Measurements from ENCODE around the gene TRA2B.
"Not testable (repeated sequence)": the region's sequence is repeated elsewhere in the genome, so short reads cannot be mapped to it uniquely, and the experiment has no call there.

TRA2B gene

DNA sequence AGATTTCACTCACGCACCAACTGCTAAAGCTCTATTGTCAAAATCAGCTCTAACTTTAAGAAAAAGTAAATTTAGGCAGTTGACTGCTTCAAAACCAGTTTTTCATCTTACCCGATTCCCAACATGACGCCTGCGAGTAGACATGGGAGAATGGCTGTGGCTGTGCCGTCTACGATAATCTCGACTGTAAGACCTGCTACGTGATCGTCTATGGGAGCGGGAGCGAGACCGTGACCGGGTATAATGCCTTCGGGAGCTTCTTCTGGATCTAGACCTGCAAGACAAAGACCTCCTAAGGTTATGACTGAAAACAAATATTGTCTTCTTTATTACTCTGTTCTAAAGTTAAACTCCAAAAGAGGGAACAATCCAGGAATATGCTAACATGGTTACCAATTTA, 12.5 kb downstream of the TRA2B start:
- DNase-seq, result no peak

DNA sequence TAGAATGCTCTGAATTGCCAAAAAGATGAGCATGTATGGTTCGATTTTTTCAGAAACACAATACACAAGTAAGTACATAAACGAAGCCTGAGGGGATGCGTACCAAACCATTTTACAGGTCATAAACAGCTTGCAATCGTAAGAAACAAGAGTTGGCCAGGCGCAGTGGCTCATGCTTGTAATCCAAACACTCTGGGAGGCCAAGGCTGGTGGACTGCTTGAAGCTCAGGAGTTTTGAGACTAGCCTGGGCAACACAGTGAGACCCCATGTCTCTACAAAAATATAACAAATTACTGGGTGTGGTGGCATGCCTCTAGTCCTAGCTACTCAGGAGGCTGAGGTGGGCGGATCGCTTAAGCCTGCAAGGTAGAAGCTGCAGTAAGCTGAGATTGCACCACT, 13.4 kb downstream of the TRA2B start:
- DNase-seq, result no peak

DNA sequence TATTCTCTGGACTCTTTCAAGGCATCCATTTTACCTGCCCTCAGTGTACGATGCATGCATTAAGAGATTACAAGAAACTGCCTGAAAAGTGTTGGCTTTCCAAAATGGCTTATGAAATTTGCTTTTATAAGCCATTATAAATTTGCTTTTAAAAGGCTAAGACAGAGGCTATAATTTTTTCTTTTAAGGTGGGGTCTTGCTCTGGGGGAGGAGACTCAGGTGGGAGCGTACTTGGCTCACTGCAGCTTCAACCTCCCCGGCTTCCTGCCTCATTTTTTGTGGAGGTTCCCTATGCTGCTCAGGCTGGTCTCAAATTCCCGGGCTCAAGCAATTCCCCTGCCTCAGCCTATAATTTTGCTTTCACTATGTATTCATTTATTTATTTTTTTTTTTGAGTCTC, 17.6 kb downstream of the TRA2B start:
- no peak for DNase-seq

DNA sequence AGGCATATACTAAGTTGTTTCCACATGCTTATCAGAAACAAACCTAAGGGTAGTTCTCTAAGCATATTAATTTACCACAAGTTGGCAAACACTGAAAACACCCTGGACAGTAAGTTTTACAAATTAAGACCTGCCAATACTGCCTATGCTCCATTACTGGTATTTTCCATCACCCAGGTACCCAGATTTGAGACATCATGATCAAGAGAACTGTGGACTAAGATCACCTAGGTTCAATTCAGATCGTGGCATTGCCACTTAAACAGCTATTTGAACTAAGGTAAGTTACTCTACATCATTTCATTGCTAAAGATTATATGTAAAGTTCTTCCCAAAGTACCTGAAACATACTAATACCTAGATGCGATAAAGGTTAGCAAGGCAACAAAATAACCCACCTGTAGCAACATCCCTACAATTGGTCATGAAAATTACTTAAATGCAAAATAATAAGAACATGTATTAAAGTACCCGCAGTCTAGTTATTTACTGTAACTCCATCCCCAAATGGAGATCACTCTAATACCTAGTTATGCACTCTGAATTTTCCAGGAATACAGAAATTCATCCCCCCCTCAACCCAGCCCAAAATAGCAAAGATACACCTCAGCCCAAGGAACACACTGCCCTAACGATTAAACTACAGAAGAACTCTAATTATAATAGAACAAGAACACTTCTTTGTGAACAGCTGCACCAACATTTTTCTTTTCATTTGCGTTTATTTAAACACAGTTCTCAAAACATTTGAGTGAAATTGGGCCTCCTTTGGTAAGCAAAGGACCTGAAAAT, 21.6 kb downstream of the TRA2B start:
- no peak for DNase-seq

DNA sequence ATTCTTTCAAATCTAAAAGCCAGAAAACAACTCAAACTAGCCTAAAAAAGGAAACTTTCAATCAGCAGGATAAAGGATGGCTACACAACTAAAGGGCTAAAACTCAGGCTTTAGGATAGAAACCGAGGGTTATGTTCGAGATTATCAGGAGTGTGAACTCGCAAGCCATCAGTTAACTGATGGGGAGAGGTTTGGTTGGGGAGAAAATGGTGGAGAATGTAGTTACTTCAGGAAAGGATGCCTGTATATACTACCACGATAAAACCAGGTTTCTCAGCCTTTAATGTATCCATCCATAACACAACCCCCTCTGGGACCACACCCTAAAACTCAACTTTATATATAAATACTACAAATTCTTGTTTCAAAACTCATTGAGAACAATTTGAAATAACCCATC, 22.2 kb downstream of the TRA2B start:
- no peak for DNase-seq

DNA sequence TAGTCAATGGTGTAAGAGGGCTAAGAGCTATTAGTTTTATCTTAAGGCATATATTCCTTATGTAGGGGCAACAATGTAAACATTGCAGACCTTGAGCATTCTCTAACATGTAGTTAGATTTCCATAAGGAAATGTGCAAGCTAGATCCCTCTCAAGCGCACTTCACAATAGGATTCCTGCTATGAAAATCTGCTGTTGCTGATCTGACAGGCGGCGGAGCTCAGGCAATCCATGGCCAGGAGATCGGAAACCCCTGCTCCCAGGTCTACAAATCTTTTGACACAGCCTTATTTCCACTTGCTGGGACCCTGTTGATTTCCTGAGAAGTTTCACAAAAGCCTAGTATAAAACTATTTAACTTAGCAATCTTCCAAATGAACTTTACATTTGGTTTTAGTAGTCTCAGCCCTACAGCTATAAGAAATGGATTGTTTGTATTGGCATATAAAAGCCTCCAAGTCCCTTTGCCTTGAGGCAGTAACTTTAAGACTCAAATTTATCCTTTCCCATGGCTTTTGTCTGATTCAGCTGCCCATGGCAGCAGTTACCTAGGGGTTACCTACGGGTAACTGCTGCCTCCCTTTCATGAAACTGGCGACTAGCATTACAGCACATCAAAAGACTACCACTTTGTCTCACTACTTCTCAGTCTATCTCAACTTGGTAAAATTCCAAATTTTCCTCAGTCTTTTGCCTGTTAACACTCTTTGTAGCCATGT, 22.7 kb downstream of the TRA2B start:
- no peak for DNase-seq

DNA sequence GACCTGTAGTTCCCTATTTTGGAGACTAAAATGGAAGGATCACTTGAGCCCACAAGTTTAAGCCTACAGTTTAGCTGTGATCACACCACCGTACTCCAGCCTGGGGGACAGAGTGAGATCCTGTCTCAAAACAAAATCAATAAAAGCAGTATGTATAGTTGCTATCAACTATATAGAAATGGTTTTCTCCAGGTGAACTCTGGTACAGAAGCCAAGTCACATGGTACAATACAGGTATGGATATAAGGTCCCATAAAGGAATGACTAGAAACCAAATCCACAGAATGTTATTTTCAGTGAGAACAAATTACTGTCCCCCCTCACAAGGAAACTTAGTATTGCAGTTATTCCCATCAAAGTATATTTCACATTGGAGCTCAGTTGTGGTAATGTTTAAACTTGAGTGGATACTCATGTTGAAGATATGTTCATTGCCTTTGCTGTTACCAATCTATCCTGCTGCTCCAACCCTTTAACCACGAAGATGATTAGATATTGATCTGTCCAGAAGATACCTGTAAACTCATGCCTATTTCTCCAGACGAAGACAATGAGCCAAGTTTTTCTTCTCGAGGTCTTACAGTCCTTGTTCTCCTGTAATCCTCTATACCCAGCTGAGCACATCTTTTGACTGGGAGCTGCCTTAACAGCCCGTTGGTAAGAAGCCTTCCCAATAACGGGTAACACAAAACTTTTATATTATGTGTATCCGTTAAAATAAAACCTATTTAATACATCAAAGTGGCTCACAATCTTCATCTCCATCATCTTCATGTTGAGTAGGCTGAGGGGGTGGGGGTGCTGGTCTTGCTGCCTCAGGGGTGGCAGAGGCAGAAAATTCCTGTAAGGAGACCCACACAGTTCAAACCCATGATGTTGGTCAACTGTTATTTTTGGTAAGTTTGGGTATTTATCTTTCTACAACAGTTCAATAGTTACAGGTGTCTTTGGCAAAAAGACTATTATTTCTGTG, 24.6 kb downstream of the TRA2B start:
- no peak for DNase-seq

DNA sequence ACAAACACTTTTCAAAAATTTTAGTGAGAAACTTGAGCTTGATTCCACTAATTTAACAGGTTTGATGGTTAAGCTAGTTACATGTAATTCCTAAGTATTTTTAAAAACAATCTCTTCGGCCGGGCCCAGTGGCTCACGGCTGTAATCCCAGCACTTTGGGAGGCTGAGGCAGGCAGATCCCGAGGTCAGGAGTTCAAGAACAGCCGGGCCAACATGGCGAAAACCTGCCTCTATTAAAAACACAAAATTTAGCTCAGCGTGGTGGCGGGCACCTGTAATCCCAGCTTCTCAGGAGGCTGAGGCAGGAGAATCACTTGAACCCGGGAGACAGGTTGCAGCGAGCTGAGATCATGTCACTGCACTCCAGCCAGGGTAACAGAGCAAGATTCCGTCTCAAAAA, 25.3 kb downstream of the TRA2B start:
- no peak for DNase-seq

DNA sequence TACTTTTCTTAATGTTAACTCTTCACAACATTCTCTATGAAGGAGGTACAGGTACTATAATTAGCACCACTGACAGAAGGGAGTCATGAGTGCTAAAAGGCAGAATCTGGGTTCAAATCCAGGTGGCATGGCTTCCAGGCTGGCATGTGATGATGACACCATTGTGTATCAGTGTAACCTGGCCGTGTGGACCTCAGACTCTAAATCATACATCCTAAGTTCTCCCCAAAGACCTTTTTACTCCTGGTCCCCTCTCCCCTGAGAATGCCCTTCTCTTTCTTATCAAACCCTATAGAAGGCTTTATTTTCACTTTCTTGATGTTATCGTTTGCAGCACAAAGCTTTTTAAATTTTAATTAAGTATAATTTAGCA, 26.8 kb downstream of the TRA2B start:
- DNase-seq, result not testable (repeated sequence)

DNA sequence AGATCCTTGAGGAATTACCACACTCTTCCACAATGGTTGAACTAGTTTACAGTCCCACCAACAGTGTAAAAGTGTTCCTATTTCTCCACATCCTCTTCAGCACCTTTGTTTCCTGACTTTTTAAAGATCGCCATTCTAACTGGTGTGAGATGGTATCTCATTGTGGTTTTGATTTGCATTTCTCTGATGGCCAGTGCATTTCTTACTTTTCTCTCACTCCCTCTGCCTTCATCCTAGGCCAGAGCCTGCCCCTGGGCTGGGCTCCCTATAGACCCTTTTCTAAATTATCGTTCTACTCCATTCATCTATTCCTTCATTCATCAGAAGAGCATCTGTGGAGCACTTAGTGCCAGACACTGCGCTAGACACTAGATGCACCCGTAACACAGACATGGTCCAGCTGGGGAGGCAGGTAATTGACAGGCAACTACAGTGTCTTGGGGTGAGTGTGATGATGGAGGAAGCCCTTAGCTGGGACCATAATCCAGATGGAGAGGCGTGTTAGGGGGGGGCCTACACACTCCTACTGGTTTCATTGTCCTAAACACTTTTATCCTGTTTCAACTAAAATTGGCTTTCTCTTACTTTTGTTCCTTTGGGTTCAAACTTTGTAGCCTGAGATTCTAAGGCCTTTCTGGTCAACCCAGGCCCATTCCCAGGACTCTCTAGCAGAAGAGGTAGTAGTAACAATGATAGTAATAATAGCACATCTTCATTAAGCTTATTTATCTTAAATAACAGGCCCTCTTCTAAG, 27.3 kb downstream of the TRA2B start:
- not testable (repeated sequence) for DNase-seq

DNA sequence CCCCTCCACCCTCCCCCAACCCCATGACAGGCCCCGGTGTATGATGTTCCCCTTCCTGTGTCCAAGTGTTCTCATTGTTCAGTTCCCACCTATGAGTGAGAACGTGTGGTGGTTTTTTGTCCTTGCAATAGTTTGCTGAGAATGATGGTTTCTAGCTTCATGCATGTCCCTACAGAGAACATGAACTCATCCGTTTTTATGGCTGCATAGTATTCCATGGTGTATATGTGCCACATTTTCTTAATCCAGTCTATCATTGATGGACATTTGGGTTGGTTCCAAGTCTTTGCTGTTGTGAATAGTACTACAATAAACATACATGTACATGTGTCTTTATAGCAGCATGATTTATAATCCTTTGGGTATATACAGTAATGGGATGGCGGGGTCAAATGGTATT, 27.9 kb downstream of the TRA2B start:
- DNase-seq, result not testable (repeated sequence)

DNA sequence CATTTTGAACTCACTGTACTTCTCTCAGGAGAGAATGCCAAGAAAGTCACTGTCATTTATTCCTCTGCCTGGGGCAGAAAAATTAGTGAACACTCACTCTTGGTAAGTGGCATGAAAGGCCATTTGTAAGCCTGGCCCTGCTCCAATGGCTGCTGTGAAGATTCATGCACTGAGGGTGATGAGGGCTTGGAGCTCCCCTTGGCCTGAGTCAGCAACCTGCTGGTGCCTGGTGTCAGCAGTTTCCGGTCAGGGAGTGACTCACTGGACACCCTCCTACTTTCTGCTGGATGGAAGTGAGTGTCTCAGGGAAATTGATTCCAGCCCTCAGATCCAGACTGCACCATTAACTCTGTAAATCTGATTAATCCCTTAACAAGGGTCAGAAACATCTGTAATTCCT, 37.6 kb downstream of the TRA2B start:
- DNase-seq, result peak; percentile 12

DNA sequence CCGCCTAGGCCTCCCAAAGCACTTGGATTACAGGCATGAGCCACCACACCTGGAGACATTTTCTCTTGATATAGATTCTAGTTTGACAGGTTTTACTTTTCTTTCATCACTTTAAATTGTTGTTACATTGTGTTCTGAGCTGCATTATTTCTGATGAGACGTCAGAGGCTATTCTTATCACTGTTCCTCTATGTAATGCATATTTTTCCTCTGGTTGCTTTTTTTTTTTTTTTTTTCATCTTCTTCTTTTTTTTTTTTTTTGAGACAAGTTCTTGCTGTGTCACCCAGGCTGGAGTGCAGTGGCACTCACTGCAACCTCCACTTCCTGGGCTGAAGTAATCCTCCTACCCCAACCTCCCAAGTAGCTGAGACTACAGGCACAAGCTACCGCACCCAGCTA, 41.2 kb downstream of the TRA2B start:
- DNase-seq, result no peak

DNA sequence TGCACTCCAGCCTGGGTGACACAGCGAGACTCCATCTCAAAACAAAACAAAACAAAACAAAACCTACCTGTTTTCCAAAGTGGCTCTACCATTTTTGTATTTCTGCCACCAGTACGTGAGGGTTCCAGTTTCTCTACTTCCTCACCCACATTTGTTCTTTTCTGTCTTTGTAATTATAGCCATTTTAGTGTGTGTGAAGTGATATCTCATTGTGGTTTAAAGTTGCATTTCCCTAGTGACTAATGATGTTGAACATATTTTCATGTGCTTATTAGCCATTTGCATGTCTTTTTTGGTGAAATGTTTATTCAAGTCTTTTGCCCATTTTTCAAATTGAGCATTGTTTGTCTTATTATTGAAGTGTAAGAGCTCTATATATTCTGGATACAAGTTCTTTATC, 50.7 kb downstream of the TRA2B start:
- no peak for DNase-seq

DNA sequence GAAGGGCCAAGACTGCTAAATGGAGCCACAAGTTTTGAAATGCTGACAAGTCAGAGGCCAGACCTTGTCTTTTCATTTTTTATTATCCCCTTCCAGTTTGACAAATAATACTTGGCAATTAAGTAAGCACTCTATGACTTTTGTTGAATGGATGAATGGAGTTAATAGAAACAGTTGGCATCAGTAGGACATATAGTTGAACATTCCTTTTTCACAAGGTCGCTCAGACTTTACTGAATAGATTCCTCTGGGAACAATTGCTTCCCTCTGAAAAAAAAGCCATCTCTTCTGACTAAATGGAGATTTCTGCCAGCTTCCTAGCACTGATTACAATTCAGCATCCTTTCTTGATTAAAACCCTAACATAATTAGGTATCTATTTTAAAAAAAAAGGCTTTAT, 53.2 kb downstream of the TRA2B start:
- no peak for DNase-seq

DNA sequence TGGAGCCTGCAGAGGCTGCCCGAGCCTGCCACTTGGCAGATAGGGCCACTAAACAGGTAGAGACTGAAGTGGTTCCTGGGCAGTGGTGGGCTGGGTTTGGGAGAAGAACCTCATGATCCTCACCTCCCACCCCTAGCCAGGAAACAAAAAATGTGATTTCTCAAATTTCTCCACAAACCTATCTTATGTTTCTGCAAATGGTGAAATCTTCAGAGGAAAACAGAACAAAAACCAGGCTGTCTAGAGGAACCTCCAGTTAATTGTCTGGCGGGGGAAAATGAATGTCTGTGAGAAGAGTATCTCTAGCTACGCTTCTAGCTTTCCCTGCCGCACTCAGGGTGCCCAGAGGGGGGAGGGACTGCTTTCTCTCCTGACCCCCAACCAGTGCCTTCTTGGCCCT, 55.9 kb downstream of the TRA2B start:
- no peak for DNase-seq

DNA sequence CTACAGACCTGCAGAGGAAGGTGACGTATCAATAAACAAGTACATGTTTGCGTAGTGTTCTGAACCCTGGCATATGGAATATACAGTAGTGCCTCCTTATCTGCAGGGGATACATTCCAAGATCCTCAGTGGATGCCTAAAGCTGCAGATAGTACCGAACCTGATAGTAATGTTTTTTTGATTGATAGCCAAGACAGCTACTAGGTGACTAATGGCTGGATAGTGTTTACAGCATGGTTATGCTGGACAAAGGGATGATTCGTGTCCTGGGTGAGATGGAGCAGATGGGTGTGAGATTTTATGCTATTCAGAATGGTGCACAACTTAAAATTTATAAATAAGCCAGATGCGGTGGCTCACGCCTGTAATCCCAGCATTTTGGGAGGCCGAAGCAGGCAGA, 57.2 kb downstream of the TRA2B start:
- DNase-seq, result no peak

DNA sequence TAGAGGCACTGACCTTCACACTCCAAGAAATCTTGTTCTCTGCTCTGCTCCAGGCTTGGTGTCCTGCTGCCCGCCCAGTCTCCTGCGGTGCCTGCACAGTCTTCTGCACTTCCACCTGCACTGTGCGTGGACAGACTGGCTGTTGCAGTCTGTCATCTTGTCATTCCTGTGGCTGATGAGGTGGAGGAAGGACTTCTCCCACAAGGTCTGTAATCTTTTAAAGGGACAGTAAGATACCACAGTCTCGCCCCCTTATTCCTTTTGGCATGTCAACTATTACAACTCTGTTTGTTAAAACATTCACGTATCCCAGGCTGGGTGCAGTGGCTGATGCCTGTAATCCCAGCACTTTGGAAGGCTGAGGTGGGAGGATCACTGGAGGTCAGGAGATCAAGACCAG, 58.9 kb downstream of the TRA2B start:
- DNase-seq, result no peak

DNA sequence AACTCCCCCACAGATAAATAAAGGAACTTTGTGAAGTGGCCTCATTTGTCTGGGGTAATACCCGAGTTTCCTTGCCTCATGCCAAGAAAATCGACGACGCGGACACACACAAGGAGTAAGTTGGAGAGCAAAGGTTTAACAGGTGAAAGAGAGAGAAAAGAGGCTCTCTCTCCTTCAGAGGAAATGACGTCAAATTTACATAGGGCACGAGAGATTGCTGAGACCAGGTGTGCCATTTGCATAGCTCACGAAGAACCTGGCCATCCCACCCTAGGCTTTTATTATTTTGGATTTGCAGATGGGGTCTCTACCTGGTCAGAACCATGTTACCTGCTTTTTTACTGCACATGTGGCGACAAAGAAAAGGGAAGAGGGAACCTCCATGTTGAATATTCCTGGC, 63.7 kb downstream of the TRA2B start:
- DNase-seq, result no peak

DNA sequence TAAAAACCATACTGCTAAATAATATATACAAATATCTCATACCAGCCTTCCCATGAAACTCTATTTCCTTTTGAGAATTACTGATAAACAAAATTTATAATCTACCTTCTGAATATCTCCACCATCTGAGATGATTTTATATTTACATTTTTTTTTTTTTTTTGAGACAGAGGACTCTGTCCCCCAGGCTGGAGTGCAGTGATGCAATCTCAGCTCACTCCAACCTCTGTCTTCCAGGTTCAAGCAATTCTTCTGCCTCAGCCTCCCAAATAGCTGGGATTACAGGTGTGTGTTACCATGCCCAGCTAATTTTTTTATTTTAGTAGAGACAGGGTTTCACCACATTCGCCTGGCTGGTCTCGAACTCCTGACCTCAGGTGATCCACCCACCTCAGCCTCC, 70.2 kb downstream of the TRA2B start:
- DNase-seq, result no peak

DNA sequence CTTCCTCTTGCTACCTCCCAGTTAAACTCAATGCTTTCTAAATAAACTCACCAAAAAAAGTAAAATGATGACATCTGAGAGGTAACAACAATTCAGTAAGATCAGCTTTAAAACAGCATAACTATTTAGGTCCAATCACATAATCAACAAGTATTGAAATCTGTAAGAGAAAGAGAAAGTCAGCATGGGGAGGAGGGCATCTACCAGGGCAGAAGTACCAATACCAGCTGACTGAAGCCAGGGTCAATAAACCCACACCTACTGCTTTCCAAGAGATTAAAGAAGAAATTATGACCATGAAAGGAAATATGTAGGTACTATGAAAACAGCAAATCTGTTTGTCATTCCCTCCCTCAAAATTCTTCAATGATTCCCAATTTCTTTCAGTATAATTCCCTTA, 70.8 kb downstream of the TRA2B start:
- no peak for DNase-seq

DNA sequence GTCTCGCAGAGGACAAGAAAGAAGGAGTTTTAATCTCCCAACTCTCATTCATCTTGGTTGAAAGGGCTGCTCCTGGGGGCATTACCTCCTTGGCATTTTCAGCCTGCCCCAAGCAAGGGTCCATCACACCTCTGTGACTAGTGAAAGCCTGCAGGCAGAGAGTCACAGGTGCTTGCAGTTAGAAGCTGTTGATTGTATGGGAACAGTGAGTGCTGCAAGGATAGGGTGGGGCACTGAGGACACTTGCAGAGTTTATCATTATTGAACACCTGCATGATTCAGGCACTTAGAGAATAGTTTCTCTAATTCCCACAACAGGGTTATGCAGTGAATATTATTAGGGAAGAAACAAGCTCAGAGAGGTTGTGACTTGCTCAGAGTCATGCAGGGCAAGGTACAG, 71.3 kb downstream of the TRA2B start:
- no peak for DNase-seq
